Fibroblast of gingiva (primary cell): Measurements from ENCODE around the gene WDTC1.
"Not testable (repeated sequence)": the region's sequence is repeated elsewhere in the genome, so short reads cannot be mapped to it uniquely, and the experiment has no call there.

Experiments used
- DNase-seq: peaks from one replicate; pipeline ENCODE4 v3.0.0-alpha.2; 2011; ENCODE audit warnings: low read depth

Gene WDTC1, protein sequence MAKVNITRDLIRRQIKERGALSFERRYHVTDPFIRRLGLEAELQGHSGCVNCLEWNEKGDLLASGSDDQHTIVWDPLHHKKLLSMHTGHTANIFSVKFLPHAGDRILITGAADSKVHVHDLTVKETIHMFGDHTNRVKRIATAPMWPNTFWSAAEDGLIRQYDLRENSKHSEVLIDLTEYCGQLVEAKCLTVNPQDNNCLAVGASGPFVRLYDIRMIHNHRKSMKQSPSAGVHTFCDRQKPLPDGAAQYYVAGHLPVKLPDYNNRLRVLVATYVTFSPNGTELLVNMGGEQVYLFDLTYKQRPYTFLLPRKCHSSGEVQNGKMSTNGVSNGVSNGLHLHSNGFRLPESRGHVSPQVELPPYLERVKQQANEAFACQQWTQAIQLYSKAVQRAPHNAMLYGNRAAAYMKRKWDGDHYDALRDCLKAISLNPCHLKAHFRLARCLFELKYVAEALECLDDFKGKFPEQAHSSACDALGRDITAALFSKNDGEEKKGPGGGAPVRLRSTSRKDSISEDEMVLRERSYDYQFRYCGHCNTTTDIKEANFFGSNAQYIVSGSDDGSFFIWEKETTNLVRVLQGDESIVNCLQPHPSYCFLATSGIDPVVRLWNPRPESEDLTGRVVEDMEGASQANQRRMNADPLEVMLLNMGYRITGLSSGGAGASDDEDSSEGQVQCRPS

DNA sequence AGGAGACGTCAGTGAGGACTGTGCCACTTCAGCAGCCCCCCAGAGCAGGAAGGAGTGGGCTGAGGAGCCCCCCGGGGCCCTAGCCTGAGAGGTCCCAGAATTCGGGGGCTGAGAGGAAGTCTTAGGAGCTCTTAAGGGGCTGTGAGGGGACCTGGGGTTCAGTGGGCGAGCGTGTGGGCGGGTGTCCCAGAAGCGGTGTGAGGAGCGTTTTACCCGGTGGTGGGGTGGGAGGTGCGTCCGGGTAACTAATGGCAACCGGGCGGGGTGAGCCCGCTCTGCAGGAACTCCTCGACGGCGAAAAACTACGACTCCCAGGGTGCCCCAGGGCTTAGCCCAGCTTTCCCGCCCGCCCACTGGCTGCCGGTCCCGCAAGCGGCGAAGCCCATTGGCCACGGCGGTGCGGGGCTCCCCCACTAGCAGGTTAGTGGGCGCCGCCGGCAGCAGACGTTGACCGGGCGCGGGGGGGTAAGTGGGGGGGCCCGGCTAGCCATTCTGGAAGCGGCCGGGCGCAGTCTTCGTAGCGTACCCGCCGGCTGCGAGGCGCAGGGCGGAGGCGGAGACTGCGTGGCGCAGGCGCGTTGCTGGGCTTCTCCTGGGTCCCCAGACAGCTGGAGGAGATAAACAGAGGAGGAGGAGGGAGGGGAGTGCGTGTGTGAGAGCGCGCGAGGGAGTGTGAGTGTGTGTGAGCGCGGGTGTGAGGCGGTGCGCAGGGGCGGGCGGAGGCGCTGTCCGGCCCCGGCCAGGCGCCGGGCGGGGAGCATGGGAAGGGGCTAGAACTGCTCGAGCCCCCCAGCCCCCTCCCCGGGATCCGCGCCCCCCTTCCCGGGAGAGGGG, at the start of gene WDTC1:
TSS of gene WDTC1 (plus strand) at position 584 of the 834 bp plus-strand sequence. CDS start 26,423 bp downstream, outside the sequence.
- DNase-seq = peak; percentile 97

DNA sequence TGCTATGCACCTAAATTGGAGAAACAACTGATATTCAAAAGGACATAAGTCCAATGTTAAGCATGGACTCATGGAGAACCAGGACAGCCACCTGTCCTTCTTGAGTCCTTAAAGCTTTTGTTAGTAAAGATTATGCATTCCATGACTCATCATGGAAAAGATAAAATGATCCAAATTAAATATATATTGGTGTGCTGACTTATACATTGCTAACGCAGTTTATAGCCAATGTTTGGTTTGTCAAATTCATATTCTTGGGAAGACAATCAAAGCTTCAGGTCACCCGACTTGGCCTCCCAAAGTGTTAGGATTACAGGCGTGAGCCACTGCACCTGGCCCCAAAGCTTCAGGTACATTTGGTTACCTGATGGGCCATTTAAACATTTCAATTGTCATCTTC, 49.8 kb upstream of the WDTC1 start:
- DNase-seq = not testable (repeated sequence)

DNA sequence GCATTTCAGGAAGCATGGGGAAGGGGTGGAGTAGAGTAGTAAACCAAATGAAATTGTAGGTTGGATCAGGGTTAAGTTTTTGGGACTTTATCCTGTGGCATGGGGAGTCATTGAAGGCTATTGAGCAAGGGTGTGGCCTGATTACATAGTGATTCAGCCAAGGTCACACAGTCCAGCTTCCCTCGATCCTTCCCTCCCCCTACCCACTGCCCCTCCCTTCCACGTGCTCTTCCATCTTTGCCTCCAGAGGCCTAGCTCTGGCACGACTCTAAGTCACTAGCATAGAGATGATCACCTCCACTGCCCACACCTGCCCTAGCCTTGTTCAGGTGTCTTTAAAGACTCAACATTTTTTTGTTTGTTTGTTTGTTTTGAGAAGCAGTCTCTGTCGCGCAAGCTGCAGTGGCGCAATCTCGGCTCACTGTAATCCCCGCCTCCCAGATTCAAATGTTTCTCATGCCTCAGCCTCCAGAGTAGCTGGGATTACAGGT, 42.3 kb upstream of the WDTC1 start:
- no peak for DNase-seq

DNA sequence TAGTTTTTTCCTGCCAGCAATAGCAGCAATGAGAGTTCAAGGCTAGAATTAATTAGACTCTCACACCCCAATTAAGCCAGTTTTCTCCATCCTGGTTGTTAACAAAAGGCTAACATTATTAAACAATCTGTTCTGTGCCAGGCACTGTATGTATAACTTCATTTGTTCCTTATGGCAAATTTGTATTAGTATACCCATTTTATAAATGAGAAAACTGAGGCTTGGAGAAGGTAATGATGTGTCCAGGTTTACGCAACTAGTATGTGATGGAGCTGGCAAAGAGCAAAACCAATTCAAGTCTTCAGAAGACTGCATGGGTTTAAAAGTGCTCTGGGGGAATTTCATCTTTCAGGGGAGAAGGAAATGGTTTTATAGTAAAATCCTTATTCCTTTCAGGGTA, 41.2 kb upstream of the WDTC1 start:
- DNase-seq = no peak

DNA sequence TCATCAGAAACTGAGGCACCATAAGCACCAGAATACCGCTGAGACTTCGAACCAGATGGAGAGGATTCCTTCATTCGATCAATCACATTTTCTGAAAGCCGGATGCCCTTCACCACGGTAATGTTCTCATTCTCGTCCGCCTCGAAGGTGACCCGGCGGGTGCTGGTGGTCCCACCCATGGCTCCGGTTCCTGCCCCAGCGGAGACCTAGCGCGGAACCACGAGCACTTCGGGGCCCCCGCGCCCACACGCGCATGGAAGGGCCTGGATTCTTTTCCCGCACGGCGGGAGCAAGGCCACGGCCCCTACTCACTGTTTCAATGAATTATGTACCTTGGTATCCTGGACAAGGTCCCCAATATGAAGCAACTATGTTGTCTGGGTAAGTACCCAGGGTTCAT, 33.1 kb upstream of the WDTC1 start:
- DNase-seq = no peak

DNA sequence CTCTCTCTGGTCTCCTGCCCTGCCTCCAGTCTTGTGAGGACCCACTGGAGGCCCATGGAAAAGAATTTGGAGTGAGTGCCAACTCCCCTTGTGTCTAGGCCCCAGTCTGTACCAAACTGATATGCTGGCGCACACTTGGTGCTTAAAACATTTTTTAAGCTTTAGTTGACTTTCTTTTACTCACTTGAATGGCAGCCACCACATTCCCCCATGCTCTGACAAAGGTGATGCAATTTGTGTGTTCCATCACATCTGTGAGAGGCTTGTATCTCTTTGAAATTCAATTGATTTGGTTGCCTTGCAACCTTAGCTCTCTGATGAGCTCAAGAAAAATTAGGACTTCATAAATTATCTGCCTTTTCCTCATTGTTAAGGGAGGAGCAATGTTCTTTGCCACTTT, 30.5 kb upstream of the WDTC1 start:
- DNase-seq = no peak

DNA sequence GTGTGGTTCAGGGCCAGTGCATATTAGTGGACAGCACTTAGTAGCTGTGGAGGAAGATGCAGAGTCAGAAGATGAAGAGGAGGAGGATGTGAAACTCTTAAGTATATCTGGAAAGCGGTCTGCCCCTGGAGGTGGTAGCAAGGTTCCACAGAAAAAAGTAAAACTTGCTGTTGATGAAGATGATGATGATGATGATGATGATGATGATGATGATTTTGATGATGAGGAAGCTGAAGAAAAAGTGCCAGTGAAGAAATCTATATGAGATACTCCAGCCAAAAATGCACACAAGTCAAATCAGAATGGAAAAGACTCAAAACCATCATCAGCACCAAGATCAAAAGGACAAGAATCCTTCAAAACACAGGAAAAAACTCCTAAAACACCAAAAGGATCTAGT, 27.2 kb upstream of the WDTC1 start:
- DNase-seq = not testable (repeated sequence)

DNA sequence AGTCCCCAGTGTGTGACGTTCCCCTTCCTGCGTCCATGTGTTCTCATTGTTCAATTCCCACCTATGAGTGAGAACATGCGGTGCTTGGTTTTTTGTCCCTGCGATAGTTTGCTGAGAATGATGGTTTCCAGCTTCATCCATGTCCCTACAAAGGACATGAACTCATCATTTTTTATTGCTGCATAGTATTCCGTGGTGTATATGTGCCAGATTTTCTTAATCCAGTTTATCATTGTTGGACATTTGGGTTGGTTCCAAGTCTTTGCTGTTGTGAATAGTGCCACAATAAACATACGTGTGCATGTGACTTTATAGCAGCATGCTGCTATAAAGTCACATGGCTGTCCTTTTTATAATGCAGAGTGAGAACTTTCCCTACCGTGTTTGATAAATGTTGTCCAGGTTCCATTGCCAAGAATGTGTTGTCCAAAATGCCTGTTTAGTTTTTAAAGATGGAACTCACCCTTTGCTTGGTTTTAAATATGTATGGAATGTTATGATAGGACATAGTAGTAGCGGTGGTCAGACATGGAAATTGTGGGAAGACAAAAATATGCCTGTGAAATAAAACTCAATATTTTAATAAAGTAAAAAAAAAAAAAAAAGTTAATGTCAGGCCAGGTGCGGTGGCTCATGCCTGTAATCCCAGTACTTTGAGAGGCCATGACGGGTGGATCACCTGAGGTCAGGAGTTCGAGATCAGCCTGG, 26.1 kb upstream of the WDTC1 start:
- DNase-seq = not testable (repeated sequence)

DNA sequence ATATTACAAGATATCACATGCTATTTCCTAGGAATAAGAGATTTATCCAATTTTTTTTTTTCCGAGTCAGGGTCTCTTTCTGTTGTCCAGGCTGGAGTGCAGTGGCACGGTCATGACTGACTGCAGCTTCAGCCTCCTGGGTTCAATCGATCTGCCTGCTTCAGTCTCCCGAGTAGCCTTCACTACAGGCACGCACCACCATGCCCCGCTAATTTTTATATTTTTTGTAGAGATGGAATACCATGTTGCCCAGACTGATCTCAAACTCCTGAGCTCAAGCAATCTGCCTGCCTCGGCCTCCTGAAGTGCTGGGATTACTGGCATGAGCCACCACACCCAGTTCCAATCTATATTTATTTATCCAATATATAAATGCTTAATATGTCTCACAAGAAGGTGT, 18.0 kb upstream of the WDTC1 start:
- DNase-seq = no peak

DNA sequence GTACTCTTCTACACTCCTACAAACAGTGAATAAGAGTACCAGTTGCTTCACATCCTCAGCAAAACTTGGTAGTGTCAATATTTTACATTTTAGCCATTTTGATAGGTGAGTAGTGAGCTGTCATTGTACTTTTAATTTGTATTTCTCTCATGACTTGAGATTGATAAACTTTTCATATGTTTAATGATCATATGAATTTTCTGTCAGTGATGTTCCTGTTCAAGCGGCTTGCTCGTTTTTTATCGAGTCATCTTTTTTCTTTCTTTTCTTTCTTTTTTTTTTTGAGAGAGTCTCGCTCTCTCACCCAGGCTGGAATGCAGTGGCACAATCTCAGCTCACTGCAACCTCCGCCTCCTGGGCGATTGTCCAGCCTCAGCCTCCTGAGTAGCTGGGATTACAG, 17.0 kb upstream of the WDTC1 start:
- no peak for DNase-seq

DNA sequence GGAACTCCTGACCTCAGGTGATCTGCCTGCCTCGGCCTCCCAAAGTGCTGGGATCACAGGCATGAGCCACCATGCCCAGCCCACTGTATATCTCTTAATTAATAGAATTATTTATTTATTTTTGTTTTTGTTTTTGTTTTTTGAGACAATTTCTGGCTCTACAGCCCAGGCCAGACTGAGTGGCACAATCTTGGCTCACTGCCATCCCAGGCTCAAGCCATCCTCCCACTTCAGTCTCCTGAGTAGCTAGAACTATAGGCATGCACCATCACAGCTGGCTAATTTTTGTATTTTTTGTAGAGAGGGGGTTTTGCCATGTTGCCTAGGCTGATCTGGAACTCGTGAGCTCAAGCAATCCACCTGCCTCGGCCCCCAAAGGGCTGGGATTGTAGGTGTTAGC, 15.7 kb upstream of the WDTC1 start:
- DNase-seq = no peak

DNA sequence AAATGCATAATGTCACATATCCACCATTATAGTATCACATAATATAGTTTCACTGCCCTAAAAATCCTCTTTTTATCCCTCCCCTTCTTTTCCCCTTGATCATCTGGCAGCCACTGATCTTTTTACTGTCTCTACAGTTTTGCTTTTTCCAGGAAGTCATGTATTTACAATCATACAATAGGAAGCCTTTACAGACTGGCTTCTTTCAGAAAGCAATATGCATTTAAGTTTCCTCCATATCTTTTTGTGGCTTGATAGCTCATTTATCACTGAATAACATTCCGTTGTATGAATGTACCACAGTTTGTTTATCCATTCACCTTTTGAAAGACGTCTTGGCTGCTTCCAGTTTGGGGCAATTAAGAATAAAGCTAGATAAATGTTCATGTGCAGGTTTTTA, 14.3 kb upstream of the WDTC1 start:
- no peak for DNase-seq

DNA sequence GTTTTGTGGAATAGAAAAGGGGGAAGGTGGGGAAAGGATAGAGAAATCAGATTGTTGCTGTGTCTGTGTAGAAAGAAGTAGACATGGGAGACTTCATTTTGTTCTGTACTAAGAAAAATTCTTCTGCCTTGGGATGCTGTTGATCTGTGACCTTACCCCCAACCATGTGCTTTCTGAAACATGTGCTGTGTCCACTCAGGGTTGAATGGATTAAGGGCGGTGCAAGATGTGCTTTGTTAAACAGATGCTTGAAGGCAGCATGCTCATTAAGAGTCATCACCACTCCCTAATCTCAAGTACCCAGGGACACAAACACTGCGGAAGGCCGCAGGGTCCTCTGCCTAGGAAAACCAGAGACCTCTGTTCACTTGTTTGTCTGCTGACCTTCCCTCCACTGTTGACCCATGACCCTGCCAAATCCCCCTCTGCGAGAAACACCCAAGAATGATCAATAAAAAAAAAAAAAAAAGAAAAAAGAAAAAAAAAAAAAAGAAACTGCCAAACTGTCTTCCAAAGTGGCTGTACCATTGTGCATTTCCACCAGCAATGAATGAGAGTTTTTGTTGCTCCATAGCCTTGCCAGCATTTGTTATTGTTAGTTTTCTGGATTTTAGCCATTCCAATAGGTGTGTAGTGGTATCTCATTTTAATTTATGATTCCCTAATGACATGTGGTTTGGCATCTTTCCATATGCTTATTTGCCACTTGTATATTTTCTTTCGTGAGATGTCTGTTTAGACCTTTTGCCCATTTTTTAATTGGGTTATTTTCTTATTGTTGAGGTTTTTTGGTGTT, 13.5 kb upstream of the WDTC1 start:
- not testable (repeated sequence) for DNase-seq

DNA sequence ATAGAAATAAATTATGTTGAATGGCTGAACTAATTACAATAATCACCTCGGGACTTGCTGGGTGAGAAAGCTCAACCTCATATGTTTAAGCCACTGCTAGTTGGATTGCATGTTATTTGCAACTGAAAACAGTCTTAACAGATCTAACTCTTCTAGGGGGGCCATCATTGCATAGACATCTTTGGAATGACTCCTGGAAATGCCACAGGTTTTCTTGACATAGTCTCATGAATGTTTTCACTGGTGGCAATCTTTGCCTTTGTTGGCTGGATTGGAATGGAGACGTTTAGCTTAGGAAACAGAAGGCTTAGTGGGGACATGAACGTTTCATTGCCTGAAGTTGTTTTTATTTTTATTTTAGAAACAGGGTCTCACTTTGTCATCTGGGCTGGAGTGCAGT, 8.8 kb upstream of the WDTC1 start:
- DNase-seq = no peak

DNA sequence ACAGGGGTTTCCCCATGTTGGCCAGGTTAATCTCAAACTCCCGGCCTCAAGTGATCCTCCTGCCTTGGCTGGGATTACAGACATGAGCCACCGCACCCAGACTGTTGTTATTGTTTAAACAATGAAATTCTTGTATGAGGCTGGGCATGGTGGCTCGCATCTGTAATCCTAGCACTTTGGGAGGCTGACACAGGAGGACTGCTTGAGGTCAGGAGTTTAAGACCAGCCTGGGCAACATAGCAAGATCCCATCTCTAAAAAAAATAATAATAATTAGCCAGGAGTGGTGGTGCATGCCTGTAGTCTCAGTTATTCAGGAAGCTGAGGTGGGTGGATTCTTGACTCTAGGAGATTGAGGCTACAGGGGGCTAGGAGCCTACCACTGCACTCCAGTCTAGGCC, 6.7 kb upstream of the WDTC1 start:
- no peak for DNase-seq

DNA sequence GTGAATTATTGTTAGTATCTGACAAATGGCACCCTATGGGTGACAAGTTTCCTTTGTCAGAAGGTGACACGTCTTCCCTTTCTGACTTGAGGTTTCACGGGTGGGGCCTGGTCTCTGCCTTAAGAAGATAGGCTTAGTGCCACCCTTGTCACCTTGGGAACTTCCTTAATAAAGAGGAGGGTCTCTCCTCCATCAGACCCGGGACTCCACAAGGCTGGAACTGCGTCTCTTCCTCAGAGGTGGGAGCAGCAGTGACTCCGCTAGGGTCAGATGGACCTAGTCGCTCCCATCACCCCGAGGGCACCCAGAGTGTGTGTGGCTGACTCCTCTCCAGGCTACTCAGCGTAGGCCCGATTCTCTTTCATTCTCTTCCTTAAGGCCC, 774 bp upstream of the WDTC1 start:
- no peak for DNase-seq

DNA sequence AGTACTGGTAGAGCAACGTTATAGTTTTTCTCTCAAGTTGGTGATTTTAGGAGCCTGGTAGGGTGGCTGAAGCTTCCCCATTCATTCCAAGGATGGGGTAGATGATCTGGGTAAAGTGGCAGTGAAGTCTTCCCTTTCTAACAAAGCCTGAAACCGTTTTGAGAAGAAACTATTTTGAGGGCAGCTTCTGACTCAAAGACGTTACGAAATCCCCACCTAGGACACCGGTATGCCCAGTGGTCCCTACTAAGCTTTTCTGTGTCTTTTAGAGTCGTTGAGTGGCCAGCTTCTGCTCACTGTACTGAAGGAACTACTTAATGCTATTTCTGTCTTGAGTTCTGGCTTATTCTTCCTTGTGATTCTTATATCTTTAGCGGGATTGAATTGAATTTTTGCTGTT, 1.4 kb downstream of the WDTC1 start:
- no peak for DNase-seq

DNA sequence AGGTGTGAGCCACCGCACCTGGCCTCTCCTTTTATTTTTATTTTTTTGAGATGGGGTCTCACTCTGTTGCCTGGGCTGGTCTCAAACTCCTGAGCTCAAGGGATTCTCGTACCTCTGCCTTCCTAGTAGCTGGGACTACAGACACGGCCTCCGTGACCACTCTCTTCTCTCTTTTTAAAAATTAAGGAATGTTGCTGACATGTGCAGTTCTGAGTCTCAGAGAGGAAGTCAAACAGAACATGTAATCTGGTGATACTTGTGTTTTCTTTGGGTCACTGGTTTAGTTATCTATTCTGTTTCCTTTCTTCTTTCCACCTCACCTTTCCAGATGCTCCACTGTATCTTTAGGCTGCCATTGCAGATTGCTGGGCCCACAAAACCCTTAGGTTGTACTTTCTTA, 2.7 kb downstream of the WDTC1 start:
- no peak for DNase-seq

DNA sequence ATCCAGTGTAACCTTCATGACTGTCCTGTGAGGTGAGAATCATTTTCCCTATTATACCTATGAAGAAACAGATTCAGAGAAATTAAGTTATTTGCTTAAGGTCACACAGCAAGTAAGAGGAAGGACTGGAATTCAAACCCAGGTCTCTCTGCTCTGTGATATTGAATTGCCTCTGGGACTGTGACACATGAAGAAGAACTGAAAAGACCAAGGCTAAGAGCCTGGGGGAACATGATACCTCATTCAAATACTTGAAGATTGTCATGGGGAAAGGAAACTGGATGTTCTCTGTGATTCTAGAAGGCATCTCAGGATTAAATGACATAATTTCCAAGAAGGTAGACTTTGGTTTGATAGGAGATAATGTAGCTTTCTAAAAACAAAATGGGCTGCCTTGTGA, 3.6 kb downstream of the WDTC1 start:
- DNase-seq = no peak

DNA sequence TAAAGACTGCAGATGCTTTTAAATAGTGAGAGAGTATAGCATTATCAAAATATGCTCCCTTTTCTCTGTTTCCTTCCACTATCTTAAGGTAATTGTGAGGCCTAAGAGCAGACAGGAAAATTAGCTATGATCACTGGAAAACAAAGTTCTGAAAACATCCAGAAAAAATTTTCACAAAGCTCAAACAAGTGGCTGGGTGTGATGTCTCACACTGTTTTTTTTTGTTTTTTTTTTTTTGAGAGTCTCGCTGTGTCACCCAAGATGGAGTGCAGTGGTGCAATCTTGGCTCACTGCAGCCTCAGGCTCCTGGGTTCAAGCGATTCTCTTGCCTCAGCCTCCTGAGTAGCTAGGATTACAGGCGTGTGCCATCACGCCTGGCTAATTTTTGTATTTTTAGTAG, 7.2 kb downstream of the WDTC1 start:
- DNase-seq = no peak

DNA sequence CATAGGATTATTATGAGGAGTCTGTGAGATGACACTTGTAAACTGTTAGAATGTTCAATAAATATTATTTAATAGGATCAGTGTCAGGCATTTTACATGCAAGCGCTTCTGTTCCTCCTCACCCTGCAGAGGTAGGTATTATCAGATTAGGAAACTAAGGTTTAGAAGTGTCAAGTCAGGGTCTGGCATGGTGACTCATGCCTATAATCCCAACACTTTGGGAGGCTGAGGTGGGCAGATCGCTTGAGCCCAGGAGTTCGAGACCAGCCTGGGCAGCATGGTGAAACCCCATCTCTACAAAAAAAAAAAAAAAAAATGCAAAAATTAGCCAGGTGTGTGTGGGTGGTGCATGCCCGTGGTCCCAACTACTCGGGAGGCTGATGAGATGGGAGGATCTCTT, 9.2 kb downstream of the WDTC1 start:
- DNase-seq = not testable (repeated sequence)
